Measurements from ENCODE around the gene URI1.

URI1 gene

DNA sequence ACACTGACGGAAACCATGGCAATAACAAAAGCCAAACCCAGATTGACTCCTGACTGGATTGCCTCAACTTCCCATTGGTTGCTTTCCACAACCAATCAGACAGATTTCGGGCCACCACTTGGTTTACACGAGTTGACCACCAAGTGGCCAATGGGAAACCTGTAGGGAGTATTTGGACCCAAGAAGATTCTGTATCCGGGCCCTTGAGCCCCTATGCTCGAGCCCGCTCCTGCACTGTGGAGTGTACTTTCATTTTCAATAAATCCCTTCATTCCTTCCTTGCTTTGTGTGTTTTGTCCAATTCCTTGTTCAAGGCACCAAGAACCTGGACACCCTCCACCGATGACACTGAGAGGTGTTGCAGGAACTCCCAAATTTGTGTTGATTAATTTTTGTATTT, 24.1 kb upstream of the URI1 start:
- no peak overlapping the region for H3K27ac ChIP-seq (replicated peaks)
- no peak overlapping the region for H3K4me3 ChIP-seq (replicated peaks; ENCODE audit: insufficient read depth, low read length)
- DNase-seq (ENCODE audit: low read depth in 1 of 2, low spot score in 1 of 2), result no peak
- no peaks in the 10 kb centered on the region for H3K27me3 ChIP-seq (ENCODE audit: insufficient read depth, poor library complexity, severe bottlenecking)
- no peak for TF ChIP-seq GABPA (IDR thresholded peaks at IDR 0.05; ENCODE audit: low read depth)

- H3K27ac ChIP-seq (replicated peaks), result no peak overlapping the region
- no peaks in the 10 kb centered on the region for H3K27me3 ChIP-seq (ENCODE audit: insufficient read depth, poor library complexity, severe bottlenecking)
- TF ChIP-seq SPI1 (IDR thresholded peaks at IDR 0.05; ENCODE audit: borderline replicate concordance, low read depth) (no peak), POLR2AphosphoS5 (IDR thresholded peaks at IDR 0.05; ENCODE audit: low read depth) (no peak), GABPA (IDR thresholded peaks at IDR 0.05; ENCODE audit: low read depth) (no peak), REST (IDR thresholded peaks at IDR 0.05; ENCODE audit: insufficient replicate concordance, low read depth) (no peak)
- TF ChIP-seq, protein P1, sequence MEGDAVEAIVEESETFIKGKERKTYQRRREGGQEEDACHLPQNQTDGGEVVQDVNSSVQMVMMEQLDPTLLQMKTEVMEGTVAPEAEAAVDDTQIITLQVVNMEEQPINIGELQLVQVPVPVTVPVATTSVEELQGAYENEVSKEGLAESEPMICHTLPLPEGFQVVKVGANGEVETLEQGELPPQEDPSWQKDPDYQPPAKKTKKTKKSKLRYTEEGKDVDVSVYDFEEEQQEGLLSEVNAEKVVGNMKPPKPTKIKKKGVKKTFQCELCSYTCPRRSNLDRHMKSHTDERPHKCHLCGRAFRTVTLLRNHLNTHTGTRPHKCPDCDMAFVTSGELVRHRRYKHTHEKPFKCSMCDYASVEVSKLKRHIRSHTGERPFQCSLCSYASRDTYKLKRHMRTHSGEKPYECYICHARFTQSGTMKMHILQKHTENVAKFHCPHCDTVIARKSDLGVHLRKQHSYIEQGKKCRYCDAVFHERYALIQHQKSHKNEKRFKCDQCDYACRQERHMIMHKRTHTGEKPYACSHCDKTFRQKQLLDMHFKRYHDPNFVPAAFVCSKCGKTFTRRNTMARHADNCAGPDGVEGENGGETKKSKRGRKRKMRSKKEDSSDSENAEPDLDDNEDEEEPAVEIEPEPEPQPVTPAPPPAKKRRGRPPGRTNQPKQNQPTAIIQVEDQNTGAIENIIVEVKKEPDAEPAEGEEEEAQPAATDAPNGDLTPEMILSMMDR (IDR thresholded peaks at IDR 0.05; ENCODE audit: insufficient read depth, low read length), result no peak
- DNase-seq (ENCODE audit: low read depth in 1 of 2, low spot score in 1 of 2), result no peak
- no peak overlapping the region for H3K4me3 ChIP-seq (replicated peaks; ENCODE audit: insufficient read depth, low read length)
Measured at GRCh38 chr19:29918891-29919290, 23.1 kb upstream of the URI1 start.

DNA sequence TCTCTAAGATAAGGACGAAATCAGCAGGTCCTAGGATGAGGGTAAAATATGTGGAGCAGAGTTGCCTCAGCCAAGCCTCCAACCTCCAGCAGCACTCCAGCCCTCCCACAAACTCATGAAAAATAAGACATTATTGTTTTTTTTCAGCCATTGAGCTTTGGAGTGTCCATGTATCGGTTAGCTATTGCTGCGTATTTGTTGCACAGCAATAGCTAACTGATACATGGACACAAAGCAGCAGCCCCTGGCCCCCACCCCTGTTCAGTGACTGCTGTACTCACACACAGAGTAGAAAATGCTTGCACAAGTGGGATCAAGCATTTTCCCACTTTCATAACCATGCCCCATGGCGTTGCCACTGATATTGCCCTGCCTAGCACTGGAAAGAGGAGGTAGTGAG, 19.1 kb upstream of the URI1 start:
- no peak for TF ChIP-seq POLR2AphosphoS5 (IDR thresholded peaks at IDR 0.05; ENCODE audit: low read depth)
- no peak for TF ChIP-seq REST (IDR thresholded peaks at IDR 0.05; ENCODE audit: insufficient replicate concordance, low read depth)
- TF ChIP-seq SPI1 (IDR thresholded peaks at IDR 0.05; ENCODE audit: borderline replicate concordance, low read depth), result no peak
- TF ChIP-seq, protein P1 (IDR thresholded peaks at IDR 0.05; ENCODE audit: insufficient read depth, low read length), result no peak
- TF ChIP-seq GABPA (IDR thresholded peaks at IDR 0.05; ENCODE audit: low read depth), result no peak

GRCh38 chr19:29923653-29924052, 18.4 kb upstream of the URI1 start:
- Histone ChIP-seq H3K4me3 (replicated peaks; ENCODE audit: insufficient read depth, low read length) (no peak overlapping the region), H3K27ac (replicated peaks) (no peak overlapping the region), H3K27me3 (ENCODE audit: insufficient read depth, poor library complexity, severe bottlenecking) (no peaks in the 10 kb centered on the region)
- no peak for DNase-seq (ENCODE audit: low read depth in 1 of 2, low spot score in 1 of 2)
- TF ChIP-seq, protein P1 (IDR thresholded peaks at IDR 0.05; ENCODE audit: insufficient read depth, low read length), result no peak
- TF ChIP-seq REST (IDR thresholded peaks at IDR 0.05; ENCODE audit: insufficient replicate concordance, low read depth) (no peak), POLR2AphosphoS5 (IDR thresholded peaks at IDR 0.05; ENCODE audit: low read depth) (no peak), GABPA (IDR thresholded peaks at IDR 0.05; ENCODE audit: low read depth) (no peak), SPI1 (IDR thresholded peaks at IDR 0.05; ENCODE audit: borderline replicate concordance, low read depth) (no peak)

More for the DNA sequence above, 19.1 kb upstream of the URI1 start:
- Histone ChIP-seq H3K27ac (replicated peaks) (no peak overlapping the region), H3K27me3 (ENCODE audit: insufficient read depth, poor library complexity, severe bottlenecking) (no peaks in the 10 kb centered on the region), H3K4me3 (replicated peaks; ENCODE audit: insufficient read depth, low read length) (no peak overlapping the region)
- no peak for DNase-seq (ENCODE audit: low read depth in 1 of 2, low spot score in 1 of 2)
